Lower lobe of right lung (tissue), 2 donors: ENCODE results near the gene TRNT1. TPM values are rescaled to one million over a fixed set of nuclear protein-coding genes. Genes with fewer than 3 reads are reported as not detected.

Source experiments
- ATAC-seq, 2 donors: fragments of 200-7000 bp; cut with Tn5 transposase; one replicate each; pipeline ENCODE4 v1.9.1; 2020 to 2022; ENCODE audit warnings: mild to moderate bottlenecking in 2 of 2, moderate library complexity in 2 of 2
- DNase-seq: peaks from one replicate; pipeline ENCODE4 v3.0.0-alpha.2; 2020
- H3K27ac ChIP-seq: fragments of 200-600 bp; one replicate; pipeline ENCODE4 v1.8.0; 2022
- H3K27me3 ChIP-seq: fragments of 200-600 bp; one replicate; pipeline ENCODE4 v1.8.0; 2022; ENCODE audit warnings: low read depth
- H3K36me3 ChIP-seq: fragments of 200-600 bp; one replicate; pipeline ENCODE4 v1.8.0; 2022; ENCODE audit warnings: mild to moderate bottlenecking
- H3K4me1 ChIP-seq: fragments of 200-600 bp; one replicate; pipeline ENCODE4 v1.8.0; 2022
- H3K4me3 ChIP-seq: fragments of 200-600 bp; one replicate; pipeline ENCODE4 v1.8.0; 2022; ENCODE audit warnings: mild to moderate bottlenecking
- H3K9me3 ChIP-seq: fragments of 200-600 bp; one replicate; pipeline ENCODE4 v1.8.0; 2022
- CTCF ChIP-seq: fragments of 200-600 bp; IDR thresholded peaks from one replicate; pipeline ENCODE4 v1.8.0; 2022; ENCODE audit warnings: antibody characterized with exemption, mild to moderate bottlenecking
- intact Hi-C: fragments of 100-400 bp; cut with DNase I; formaldehyde crosslinking; loops from one replicate; pipeline ENCODE4 v1.11.0; 2022
- total RNA-seq: library from RNA; stranded (reverse); fragmentation: NEBNext Ultra II Directional; extraction: Animal tissue kit (Norgen Biotek cat#: 25700); gene quantifications from one replicate; pipeline ENCODE4 v1.2.1, GENCODE V29; 2021
- donor health status: DM: no; HTN: yes; CAD: no; lungs with severe emphysema.

The TRNT1 gene
- total RNA-seq, 1 donor from 2014 or later = 22.3 TPM

DNA sequence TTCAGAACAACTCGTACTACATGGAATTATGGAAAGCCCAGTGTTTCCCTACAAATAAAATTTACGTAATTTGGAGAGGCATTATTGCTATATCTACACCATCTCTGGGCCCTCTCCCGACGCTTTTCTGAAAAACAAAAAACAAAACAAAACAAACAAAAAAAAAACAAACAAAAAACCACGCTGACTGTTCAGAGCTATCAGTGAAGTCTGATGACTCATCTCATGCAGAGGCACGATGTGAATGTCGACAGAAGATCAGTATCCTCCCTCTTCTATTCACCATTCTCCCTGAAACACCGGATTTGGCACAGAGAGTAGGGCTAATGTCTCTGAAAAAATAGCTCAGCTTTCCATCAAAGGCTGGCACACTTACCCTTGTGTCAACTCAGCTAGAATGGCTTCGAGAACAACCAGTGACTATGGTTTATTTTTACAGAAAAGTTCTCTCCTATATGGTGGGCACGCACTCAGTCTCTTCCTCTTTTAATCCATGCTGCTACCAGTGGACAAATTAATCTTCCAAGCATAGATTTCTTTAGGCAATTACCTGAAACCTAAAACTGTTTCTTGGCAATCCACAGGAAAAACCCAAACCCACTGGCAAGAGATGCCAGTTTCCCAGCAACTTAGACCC lies 51.2 kb downstream of the TRNT1 start:
- intact Hi-C loops = no loop called here
- no peak for TF ChIP-seq CTCF
- no peaks in the 10 kb centered on the region for H3K27me3 ChIP-seq
- H3K36me3 ChIP-seq = peaks cover 29% of the 10 kb centered on the region
- no peak for ATAC-seq
- H3K27ac ChIP-seq = peak overlapping the region; percentile 3
- peak overlapping the region; percentile 97 for H3K4me3 ChIP-seq
- no peaks in the 10 kb centered on the region for H3K9me3 ChIP-seq
- DNase-seq = no peak
- H3K4me1 ChIP-seq = peaks cover 48% of the 10 kb centered on the region

- no peak for TF ChIP-seq CTCF
- Histone ChIP-seq H3K27me3 (no peaks in the 10 kb centered on the region), H3K27ac (peak overlapping the region; percentile 86), H3K36me3 (peaks cover 22% of the 10 kb centered on the region), H3K9me3 (no peaks in the 10 kb centered on the region), H3K4me1 (peaks cover 40% of the 10 kb centered on the region), H3K4me3 (peak overlapping the region; percentile 97)
- intact Hi-C loops = no loop called here
- DNase-seq (no peak), ATAC-seq (no peak)
Observed at GRCh38 chr3:3178498-3179328, 52.0 kb downstream of the TRNT1 start.

GRCh38 chr3:3179407-3180094 lies 52.8 kb downstream of the TRNT1 start, which contains the start of gene CRBN:
Gene CRBN (minus strand): TSS chr3:3179691. CDS start chr3:3179687, 4 bp downstream.
- H3K9me3 ChIP-seq = no peaks in the 10 kb centered on the region
- peak within 1 kb of the TSS; percentile 97 for H3K4me3 ChIP-seq
- TF ChIP-seq CTCF = peak; percentile 100
- H3K27me3 ChIP-seq = no peaks in the 10 kb centered on the region
- peak; percentile 99 to 100 for ATAC-seq
- intact Hi-C loops = no loop called here
- H3K36me3 ChIP-seq = peaks cover 13% of the 10 kb centered on the region
- DNase-seq = peak; percentile 92
- H3K4me1 ChIP-seq = peaks cover 32% of the 10 kb centered on the region
- peak within 1 kb of the TSS; percentile 86 for H3K27ac ChIP-seq

DNA sequence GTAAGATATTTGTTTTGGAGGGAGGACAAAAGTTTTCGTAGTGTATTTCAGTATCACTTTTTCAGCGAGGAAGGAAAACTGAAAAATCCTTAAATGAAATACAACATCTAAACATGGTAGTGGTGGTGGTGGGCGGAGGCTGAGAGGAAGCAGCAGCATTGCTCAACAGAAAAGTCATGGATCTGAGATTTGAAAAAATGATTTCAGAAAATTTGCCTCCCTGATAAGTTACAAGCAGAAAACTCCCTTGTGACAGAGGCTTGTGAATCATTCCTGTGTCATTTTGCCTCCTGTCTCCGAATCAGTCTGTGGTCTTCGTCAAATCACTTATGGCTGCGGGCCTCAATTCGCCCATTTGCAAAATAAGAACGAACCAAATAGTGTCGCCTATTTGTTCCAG lies 53.7 kb downstream of the TRNT1 start:
- Histone ChIP-seq H3K27ac (no peak overlapping the region), H3K4me1 (peaks cover 32% of the 10 kb centered on the region), H3K27me3 (no peaks in the 10 kb centered on the region), H3K36me3 (peaks cover 7% of the 10 kb centered on the region), H3K4me3 (no peak overlapping the region), H3K9me3 (no peaks in the 10 kb centered on the region)
- ATAC-seq (no peak), DNase-seq (no peak)
- intact Hi-C loops = no loop called here
- TF ChIP-seq CTCF = no peak

DNA sequence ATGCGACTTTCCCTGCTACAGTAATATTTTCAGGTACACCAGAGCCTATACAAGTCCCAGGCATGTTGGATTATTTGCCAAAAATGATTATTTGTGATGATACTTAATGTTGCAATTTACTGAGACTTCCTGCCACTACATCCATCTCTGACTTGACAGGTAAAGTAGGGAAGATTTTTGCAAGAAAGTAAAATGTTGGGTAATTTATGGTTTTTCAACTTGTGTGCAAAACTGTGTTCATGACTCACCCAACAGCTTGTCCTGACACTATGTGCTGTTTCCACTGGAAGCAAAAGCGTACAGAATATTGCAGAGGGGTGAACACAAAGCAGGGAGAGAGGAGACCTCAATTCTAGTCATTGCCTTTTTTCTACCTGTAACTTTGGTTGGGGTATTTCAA lies 58.1 kb downstream of the TRNT1 start:
- intact Hi-C loops = no loop called here
- H3K4me1 ChIP-seq = peaks cover 4% of the 10 kb centered on the region
- H3K9me3 ChIP-seq = peaks cover 9% of the 10 kb centered on the region
- no peaks in the 10 kb centered on the region for H3K36me3 ChIP-seq
- no peak for TF ChIP-seq CTCF
- ATAC-seq (no peak), DNase-seq (no peak)
- no peak overlapping the region for H3K4me3 ChIP-seq
- H3K27me3 ChIP-seq = no peaks in the 10 kb centered on the region
- no peak overlapping the region for H3K27ac ChIP-seq
